Neural progenitor cell (in vitro differentiated cells): ENCODE measurements around the gene ANKRD13D. TPM values are rescaled to one million over a fixed set of nuclear protein-coding genes. Genes with fewer than 3 reads are reported as not detected.

Experiments used
- DNase-seq: peaks from one replicate; pipeline ENCODE4 v3.0.0-alpha.2; 2016; ENCODE audit warnings: low spot score
- H2AFZ ChIP-seq: fragments of 200-600 bp; sonication (generic); replicated peaks from 2 replicates; pipeline ENCODE4 v1.6.1; 2016; ENCODE audit warnings: antibody characterized with exemption
- H3F3A ChIP-seq: fragments of 200-600 bp; sonication (generic); 2 replicates; pipeline ENCODE4 v1.6.1; 2016; ENCODE audit warnings: antibody characterized with exemption, low read depth
- H3K27ac ChIP-seq: fragments of 200-600 bp; sonication (generic); 2 replicates; pipeline ENCODE4 v1.5.1; 2016; ENCODE audit warnings: mild to moderate bottlenecking
- H3K27me3 ChIP-seq: fragments of 200-600 bp; sonication (generic); 2 replicates; pipeline ENCODE4 v1.6.1; 2016; ENCODE audit warnings: mild to moderate bottlenecking, moderate library complexity
- H3K36me3 ChIP-seq: fragments of 200-600 bp; sonication (generic); 2 replicates; pipeline ENCODE4 v1.5.1; 2016
- H3K4me1 ChIP-seq: fragments of 200-600 bp; sonication (generic); 2 replicates; pipeline ENCODE4 v1.6.1; 2016; ENCODE audit warnings: mixed run types
- H3K4me2 ChIP-seq: fragments of 200-600 bp; sonication (generic); 2 replicates; pipeline ENCODE4 v1.6.1; 2016
- H3K4me3 ChIP-seq: fragments of 200-600 bp; sonication (generic); 2 replicates; pipeline ENCODE4 v1.5.1; 2016
- H3K79me2 ChIP-seq: fragments of 200-600 bp; sonication (generic); 2 replicates; pipeline ENCODE4 v1.6.1; 2016; ENCODE audit warnings: low read depth
- H3K9ac ChIP-seq: fragments of 200-600 bp; sonication (generic); 2 replicates; pipeline ENCODE4 v1.6.1; 2016
- H3K9me3 ChIP-seq: fragments of 200-600 bp; sonication (generic); 2 replicates; pipeline ENCODE4 v1.5.1; 2016; ENCODE audit warnings: low read depth
- H4K20me1 ChIP-seq: fragments of 200-600 bp; sonication (generic); 2 replicates; pipeline ENCODE4 v1.6.1; 2016; ENCODE audit warnings: low read depth
- H3K27ac Mint-ChIP-seq: 3 replicates; pipeline ENCODE4 v1.8.0; 2021; ENCODE audit warnings: mixed read lengths
- H3K27me3 Mint-ChIP-seq: 2 replicates; pipeline ENCODE4 v1.8.0; 2022; ENCODE audit warnings: low read depth, mild to moderate bottlenecking, inconsistent platforms, moderate library complexity, mixed read lengths; ENCODE audit not compliant: insufficient read depth
- H3K36me3 Mint-ChIP-seq: 3 replicates; pipeline ENCODE4 v1.8.0; 2021; ENCODE audit warnings: mixed read lengths
- H3K4me1 Mint-ChIP-seq: 3 replicates; pipeline ENCODE4 v1.8.0; 2021; ENCODE audit warnings: mixed read lengths
- H3K4me3 Mint-ChIP-seq: 3 replicates; pipeline ENCODE4 v1.8.0; 2021; ENCODE audit warnings: mild to moderate bottlenecking, moderate library complexity, mixed read lengths
- H3K9me3 Mint-ChIP-seq: 3 replicates; pipeline ENCODE4 v1.8.0; 2020; ENCODE audit warnings: mixed read lengths
- EZH2 ChIP-seq: fragments of 200-600 bp; sonication (generic); IDR thresholded peaks from 2 replicates; pipeline ENCODE4 v1.6.1; 2017; ENCODE audit warnings: antibody characterized with exemption, mild to moderate bottlenecking, moderate library complexity
- EZH2phosphoT487 ChIP-seq: fragments of 200-600 bp; sonication (generic); IDR thresholded peaks from 2 replicates; pipeline ENCODE4 v1.6.1; 2017; ENCODE audit warnings: antibody characterized with exemption
- total RNA-seq: library from RNA; depleted of rRNA; stranded (reverse); fragments of >200 nt; gene quantifications from 2 replicates; pipeline ENCODE4 v1.2.3, GENCODE V29; 2015; ENCODE audit warnings: low replicate concordance
- TF ChIP-seq, protein P1 (sequence below): fragments of 200-600 bp; sonication (generic); IDR thresholded peaks from 2 replicates; pipeline ENCODE4 v1.5.1; 2017; ENCODE audit warnings: antibody characterized with exemption, mild to moderate bottlenecking

Gene ANKRD13D
- total RNA-seq, 1 donor from 2014 or later: 21.0 TPM

DNA sequence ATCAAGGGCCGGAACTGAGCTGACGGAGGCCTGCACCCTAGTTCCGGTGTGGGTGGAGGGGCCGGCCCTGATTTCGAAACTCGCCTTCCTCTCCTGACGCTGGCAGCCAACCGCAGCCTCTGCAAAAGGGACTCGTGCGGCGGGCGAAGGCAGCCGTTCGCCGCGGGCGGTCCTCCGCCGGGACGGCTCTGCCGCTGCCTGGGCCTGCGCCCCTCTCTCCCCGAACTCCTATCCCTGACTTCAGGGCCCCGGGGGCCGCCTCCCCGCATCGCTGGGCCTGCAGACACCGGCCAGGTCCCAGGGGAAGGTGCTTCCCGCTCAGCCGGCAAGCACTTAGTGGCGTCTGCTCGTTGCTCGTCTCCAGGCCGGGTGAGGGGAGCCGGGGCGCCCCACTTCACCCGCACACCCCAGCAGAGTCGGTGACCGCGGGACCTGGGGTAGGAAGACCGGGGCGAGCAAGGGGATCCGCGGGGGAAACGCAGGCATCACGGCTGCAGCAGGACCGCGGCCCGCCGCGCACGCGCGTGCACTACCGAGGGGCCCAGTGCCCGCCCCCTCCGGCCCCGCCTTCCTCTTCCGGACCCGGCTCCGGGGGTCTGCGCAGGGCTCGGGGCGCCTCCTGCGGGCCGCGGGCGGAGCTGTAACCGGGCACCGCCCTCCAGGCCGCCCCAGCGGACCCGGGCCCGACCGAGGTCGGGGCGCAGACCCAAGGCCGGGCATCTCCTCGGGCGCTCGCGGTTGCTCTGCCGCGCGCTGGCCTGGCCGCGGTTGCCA, 464 bp upstream of the ANKRD13D start:
- Mint-ChIP-seq H3K4me1 (peaks cover 17% of the 10 kb centered on the region), H3K27ac (no peak overlapping the region), H3K4me3 (peak overlapping the region; percentile 81), H3K9me3 (no peaks in the 10 kb centered on the region), H3K36me3 (peaks cover 11% of the 10 kb centered on the region), H3K27me3 (peaks cover 12% of the 10 kb centered on the region)
- H3K9ac ChIP-seq: peak overlapping the region; percentile 53
- DNase-seq: peak; percentile 97
- H3K4me1 ChIP-seq: peaks cover 11% of the 10 kb centered on the region
- H3K36me3 ChIP-seq: no peaks in the 10 kb centered on the region
- peak overlapping the region; percentile 71 for H3K27ac ChIP-seq
- peak overlapping the region; percentile 52 for H2AFZ ChIP-seq
- H4K20me1 ChIP-seq: no peaks in the 10 kb centered on the region
- H3K4me2 ChIP-seq: peak overlapping the region; percentile 93
- no peaks in the 10 kb centered on the region for H3K9me3 ChIP-seq
- peak overlapping the region; percentile 68 for H3K4me3 ChIP-seq
- H3K27me3 ChIP-seq: no peaks in the 10 kb centered on the region
- TF ChIP-seq EZH2 (no peak), EZH2phosphoT487 (no peak)
- TF ChIP-seq, protein P1, sequence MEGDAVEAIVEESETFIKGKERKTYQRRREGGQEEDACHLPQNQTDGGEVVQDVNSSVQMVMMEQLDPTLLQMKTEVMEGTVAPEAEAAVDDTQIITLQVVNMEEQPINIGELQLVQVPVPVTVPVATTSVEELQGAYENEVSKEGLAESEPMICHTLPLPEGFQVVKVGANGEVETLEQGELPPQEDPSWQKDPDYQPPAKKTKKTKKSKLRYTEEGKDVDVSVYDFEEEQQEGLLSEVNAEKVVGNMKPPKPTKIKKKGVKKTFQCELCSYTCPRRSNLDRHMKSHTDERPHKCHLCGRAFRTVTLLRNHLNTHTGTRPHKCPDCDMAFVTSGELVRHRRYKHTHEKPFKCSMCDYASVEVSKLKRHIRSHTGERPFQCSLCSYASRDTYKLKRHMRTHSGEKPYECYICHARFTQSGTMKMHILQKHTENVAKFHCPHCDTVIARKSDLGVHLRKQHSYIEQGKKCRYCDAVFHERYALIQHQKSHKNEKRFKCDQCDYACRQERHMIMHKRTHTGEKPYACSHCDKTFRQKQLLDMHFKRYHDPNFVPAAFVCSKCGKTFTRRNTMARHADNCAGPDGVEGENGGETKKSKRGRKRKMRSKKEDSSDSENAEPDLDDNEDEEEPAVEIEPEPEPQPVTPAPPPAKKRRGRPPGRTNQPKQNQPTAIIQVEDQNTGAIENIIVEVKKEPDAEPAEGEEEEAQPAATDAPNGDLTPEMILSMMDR: peak; percentile 53
- H3K79me2 ChIP-seq: peaks cover 15% of the 10 kb centered on the region
- H3F3A ChIP-seq: peaks cover 21% of the 10 kb centered on the region

DNA sequence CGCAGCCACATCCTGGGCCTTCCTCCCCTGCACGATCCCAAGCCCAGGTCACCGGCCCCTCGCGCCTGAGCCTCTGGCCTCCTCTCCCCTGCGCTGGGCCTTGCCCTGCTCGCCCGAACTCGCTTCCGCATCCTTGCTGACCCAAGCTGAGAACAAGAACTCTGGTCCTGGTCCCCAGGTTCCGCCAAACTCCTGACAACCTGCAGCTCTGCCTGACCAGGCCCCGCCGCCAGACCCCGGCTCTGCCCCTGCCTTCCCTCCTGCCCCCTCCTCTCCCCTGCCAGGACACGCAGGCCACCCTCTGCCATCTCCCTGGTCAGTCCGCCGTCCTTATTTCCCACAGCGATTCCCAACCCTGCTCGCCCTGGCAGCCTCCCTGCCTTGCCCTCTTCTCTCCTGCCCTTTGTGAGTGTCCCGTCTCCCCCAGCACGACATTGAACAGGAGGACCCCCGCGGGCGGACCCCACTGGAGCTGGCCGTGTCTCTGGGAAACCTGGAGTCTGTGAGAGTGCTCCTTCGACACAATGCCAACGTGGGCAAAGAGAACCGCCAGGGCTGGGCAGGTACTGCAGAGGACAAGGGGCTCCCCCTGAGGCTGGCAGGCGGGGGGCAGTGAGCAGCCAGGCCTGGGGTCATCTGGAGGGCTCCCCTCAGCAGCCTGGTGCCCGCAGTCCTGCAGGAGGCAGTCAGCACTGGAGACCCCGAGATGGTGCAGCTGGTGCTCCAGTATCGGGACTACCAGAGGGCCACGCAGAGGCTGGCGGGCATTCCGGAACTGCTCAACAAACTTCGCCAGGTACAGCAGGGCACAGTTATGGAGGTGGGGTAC, 762 bp downstream of the ANKRD13D start:
- H3K27me3 Mint-ChIP-seq: peaks cover 9% of the 10 kb centered on the region
- TF ChIP-seq, protein P1: no peak
- no peak for TF ChIP-seq EZH2phosphoT487
- no peak for TF ChIP-seq EZH2
- Histone ChIP-seq H3K27me3 (no peaks in the 10 kb centered on the region), H3K4me3 (peak overlapping the region; percentile 68), H3K79me2 (peaks cover 15% of the 10 kb centered on the region), H3F3A (peaks cover 21% of the 10 kb centered on the region), H3K9ac (peak overlapping the region; percentile 70), H2AFZ (peak overlapping the region; percentile 7), H3K36me3 (no peaks in the 10 kb centered on the region), H3K4me2 (peak overlapping the region; percentile 99), H4K20me1 (no peaks in the 10 kb centered on the region), H3K9me3 (no peaks in the 10 kb centered on the region), H3K4me1 (peaks cover 11% of the 10 kb centered on the region), H3K27ac (no peak overlapping the region)
- H3K9me3 Mint-ChIP-seq: peaks cover 5% of the 10 kb centered on the region
- peak; percentile 63 for DNase-seq
- H3K4me1 Mint-ChIP-seq: peaks cover 17% of the 10 kb centered on the region
- H3K4me3 Mint-ChIP-seq: peak overlapping the region; percentile 95
- H3K36me3 Mint-ChIP-seq: peaks cover 20% of the 10 kb centered on the region
- H3K27ac Mint-ChIP-seq: peak overlapping the region; percentile 83

DNA sequence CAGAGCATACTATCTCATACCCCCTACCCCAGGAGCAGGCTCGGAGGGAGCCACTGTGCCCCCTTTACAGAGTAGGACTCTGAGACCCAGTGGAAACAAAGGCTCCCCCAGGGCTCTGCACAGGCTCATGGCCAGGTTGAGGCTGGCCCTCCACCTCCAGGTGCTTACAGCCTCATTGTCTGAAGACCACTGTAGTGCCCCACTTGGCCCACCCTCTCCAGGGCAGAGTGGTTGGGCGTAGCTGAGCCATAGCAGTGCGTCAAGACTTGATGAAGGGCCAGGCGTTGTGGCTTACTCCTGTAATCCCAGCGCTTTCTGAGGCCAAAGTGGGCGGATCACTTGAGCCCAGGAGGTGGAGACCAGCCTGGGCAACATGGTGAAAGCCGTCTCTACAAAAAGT, 1.7 kb downstream of the ANKRD13D start:
- no peak overlapping the region for H3K27ac Mint-ChIP-seq
- Histone ChIP-seq H3K4me3 (no peak overlapping the region), H3K27me3 (no peaks in the 10 kb centered on the region), H3K4me1 (peaks cover 11% of the 10 kb centered on the region), H3K27ac (no peak overlapping the region), H3K36me3 (no peaks in the 10 kb centered on the region), H4K20me1 (no peaks in the 10 kb centered on the region), H3K4me2 (peak overlapping the region; percentile 99), H3K9me3 (no peaks in the 10 kb centered on the region), H3F3A (peaks cover 21% of the 10 kb centered on the region), H3K79me2 (peaks cover 15% of the 10 kb centered on the region), H3K9ac (no peak overlapping the region), H2AFZ (no peak overlapping the region)
- no peak for TF ChIP-seq EZH2
- TF ChIP-seq, protein P1: no peak
- TF ChIP-seq EZH2phosphoT487: no peak
- H3K4me1 Mint-ChIP-seq: peaks cover 17% of the 10 kb centered on the region
- H3K36me3 Mint-ChIP-seq: peaks cover 27% of the 10 kb centered on the region
- DNase-seq: no peak
- H3K27me3 Mint-ChIP-seq: peaks cover 9% of the 10 kb centered on the region
- H3K9me3 Mint-ChIP-seq: peaks cover 9% of the 10 kb centered on the region
- peak overlapping the region; percentile 95 for H3K4me3 Mint-ChIP-seq
